Caco-2 (cell line): ENCODE data around the gene HORMAD2. TPM values are rescaled to one million over a fixed set of nuclear protein-coding genes. Genes with fewer than 3 reads are reported as not detected.

Source experiments
- Bru-seq: library from RNA; stranded (reverse); fragments of 400-500 nt; gene quantifications from one replicate; lab custom pipeline; 2021; lab: Mats Ljungman, UMichigan
- BruChase-seq, 2 experiments: library from RNA; stranded (reverse); fragments of 400-500 nt; gene quantifications; one replicate each; lab custom pipeline; 2021; lab: Mats Ljungman, UMichigan
- BruUV-seq: library from RNA; stranded (reverse); fragments of 400-500 nt; replicated peaks from 2 replicates; lab custom pipeline; 2021; lab: Mats Ljungman, UMichigan
- CTCF ChIA-PET: fragments of 300-600 bp; sonication (Branson Sonifier 250); formaldehyde crosslinking; loops from one replicate; lab custom pipeline; 2022; ENCODE audit warnings: antibody characterized with exemption; lab: Charles Lee
- POLR2A ChIA-PET: fragments of 300-600 bp; sonication (Branson Sonifier 250); formaldehyde crosslinking; loops from one replicate; lab custom pipeline; 2022; ENCODE audit warnings: antibody characterized with exemption; lab: Charles Lee
- DNase-seq, 2 experiments: peaks; one replicate each; pipeline versions ENCODE4 v3.0.0 to v3.0.0-alpha.2; 2020 to 2022
- H3K27me3 ChIP-seq: replicated peaks from 2 replicates; pipeline ENCODE4 v1.6.0; 2011; ENCODE audit warnings: low read length; ENCODE audit not compliant: control insufficient read depth, insufficient read depth
- H3K36me3 ChIP-seq: 2 replicates; pipeline ENCODE4 v1.5.1; 2011; ENCODE audit warnings: low read length; ENCODE audit not compliant: control insufficient read depth, insufficient read depth
- H3K4me1 ChIP-seq: fragments of 250-450 bp; sonication (Bioruptor Pico); 2 replicates; pipeline ENCODE4 v1.5.1; 2020; ENCODE audit warnings: mild to moderate bottlenecking
- H3K4me3 ChIP-seq: 2 replicates; pipeline ENCODE4 v1.5.1; 2011; ENCODE audit warnings: low read depth, mild to moderate bottlenecking, control low read depth, low read length
- H3K9me3 ChIP-seq: fragments of 250-450 bp; sonication (Bioruptor Pico); 2 replicates; pipeline ENCODE4 v1.5.1; 2020; ENCODE audit warnings: mild to moderate bottlenecking, moderate library complexity
- H3K27ac Mint-ChIP-seq: one replicate; pipeline ENCODE4 v1.8.0; 2022; ENCODE audit warnings: mixed read lengths; ENCODE audit not compliant: unreplicated experiment
- H3K27me3 Mint-ChIP-seq: one replicate; pipeline ENCODE4 v1.8.0; 2022; ENCODE audit warnings: mixed read lengths; ENCODE audit not compliant: insufficient read depth, unreplicated experiment
- H3K36me3 Mint-ChIP-seq: one replicate; pipeline ENCODE4 v1.8.0; 2022; ENCODE audit warnings: mild to moderate bottlenecking, mixed read lengths; ENCODE audit not compliant: insufficient read depth, unreplicated experiment
- H3K4me1 Mint-ChIP-seq: one replicate; pipeline ENCODE4 v1.8.0; 2022; ENCODE audit warnings: low read depth, mixed read lengths; ENCODE audit not compliant: unreplicated experiment
- H3K4me3 Mint-ChIP-seq: one replicate; pipeline ENCODE4 v1.8.0; 2022; ENCODE audit warnings: mild to moderate bottlenecking, moderate library complexity, mixed read lengths; ENCODE audit not compliant: unreplicated experiment
- H3K9me3 Mint-ChIP-seq: one replicate; pipeline ENCODE4 v1.8.0; 2022; ENCODE audit warnings: mixed read lengths; ENCODE audit not compliant: unreplicated experiment
- intact Hi-C: fragments of 100-400 bp; cut with micrococcal nuclease; formaldehyde crosslinking; loops from one replicate; pipeline ENCODE4 v1.10.0; 2022; ENCODE audit not compliant: unreplicated experiment
- long read RNA-seq: library from polyadenylated mRNA; stranded (forward); transcript quantifications from one replicate; pipeline ENCODE4 v2.0.0, GENCODE V29; 2022
- total RNA-seq: library from RNA; stranded (reverse); gene quantifications from 2 replicates; pipeline ENCODE4 v1.2.3, GENCODE V29; 2022
- TF ChIP-seq, protein P1 (sequence below), 2 experiments: fragments of 200-600 bp in 1 of 2; IDR thresholded peaks; 1 replicate in 1 of 2; 2 replicates in 1 of 2; pipeline versions ENCODE4 v1.5.1 to v1.8.0; 2011 to 2022; ENCODE audit warnings: antibody characterized with exemption in 1 of 2, control low read depth in 1 of 2, inconsistent platforms in 1 of 2, low read depth in 1 of 2, low read length in 1 of 2, mild to moderate bottlenecking in 1 of 2, moderate library complexity in 1 of 2; ENCODE audit not compliant: insufficient read depth in 1 of 2, severe bottlenecking in 1 of 2, unreplicated experiment in 1 of 2

HORMAD2 gene, protein sequence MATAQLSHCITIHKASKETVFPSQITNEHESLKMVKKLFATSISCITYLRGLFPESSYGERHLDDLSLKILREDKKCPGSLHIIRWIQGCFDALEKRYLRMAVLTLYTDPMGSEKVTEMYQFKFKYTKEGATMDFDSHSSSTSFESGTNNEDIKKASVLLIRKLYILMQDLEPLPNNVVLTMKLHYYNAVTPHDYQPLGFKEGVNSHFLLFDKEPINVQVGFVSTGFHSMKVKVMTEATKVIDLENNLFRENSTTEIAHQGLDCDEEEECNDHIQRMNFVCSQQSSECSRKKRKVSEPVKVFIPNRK
- total RNA-seq (2.4 and 3.1 TPM in 2 replicates), Bru-seq, nascent RNA (percentile 58 among the genes with signal in this experiment), BruChase-seq, experiment 1, labeled RNA remaining after a 2-hour chase (percentile 53 among the genes with signal in this experiment), BruChase-seq, experiment 2, labeled RNA remaining after a 6-hour chase (percentile 49 among the genes with signal in this experiment)
- long read RNA-seq: 0 reads

DNA sequence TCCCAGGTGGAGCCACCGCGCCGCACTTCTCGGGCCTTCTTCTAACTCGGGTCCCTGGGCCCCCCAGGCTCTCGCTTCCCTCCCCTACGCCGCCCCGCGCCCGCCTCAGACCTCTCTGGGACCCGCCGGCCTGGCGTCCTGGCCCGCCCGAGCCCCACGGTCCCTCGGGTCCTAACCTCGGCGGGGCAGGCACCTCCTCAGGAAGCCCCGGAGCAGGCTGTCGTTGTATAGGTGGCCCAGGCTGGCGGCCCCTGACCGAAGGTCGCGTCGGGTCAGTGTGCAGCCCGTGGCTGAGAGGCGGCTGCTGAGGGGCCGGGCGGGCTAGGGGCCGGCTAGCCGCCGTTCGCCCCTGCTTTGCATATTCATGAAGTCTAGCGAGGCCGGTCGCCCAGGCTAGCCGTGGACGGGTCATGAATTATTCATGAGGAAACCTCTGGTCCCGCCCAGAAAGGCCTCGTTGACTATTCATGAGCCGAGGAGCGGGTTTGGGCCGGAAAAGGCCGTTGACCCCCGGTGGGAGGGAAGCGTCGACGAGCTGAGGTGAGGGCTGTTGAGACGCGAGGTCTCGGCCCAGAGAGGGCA lies at the start of gene HORMAD2:
Gene HORMAD2, plus strand, starts transcription at position 513 of the 582 bp plus-strand sequence. CDS start 13,489 bp downstream, outside the sequence.
- TF ChIP-seq, protein P1, sequence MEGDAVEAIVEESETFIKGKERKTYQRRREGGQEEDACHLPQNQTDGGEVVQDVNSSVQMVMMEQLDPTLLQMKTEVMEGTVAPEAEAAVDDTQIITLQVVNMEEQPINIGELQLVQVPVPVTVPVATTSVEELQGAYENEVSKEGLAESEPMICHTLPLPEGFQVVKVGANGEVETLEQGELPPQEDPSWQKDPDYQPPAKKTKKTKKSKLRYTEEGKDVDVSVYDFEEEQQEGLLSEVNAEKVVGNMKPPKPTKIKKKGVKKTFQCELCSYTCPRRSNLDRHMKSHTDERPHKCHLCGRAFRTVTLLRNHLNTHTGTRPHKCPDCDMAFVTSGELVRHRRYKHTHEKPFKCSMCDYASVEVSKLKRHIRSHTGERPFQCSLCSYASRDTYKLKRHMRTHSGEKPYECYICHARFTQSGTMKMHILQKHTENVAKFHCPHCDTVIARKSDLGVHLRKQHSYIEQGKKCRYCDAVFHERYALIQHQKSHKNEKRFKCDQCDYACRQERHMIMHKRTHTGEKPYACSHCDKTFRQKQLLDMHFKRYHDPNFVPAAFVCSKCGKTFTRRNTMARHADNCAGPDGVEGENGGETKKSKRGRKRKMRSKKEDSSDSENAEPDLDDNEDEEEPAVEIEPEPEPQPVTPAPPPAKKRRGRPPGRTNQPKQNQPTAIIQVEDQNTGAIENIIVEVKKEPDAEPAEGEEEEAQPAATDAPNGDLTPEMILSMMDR (IDR thresholded peaks at IDR 0.05; ENCODE audit: insufficient read depth in 1 of 2, low read depth in 1 of 2, low read length in 1 of 2, severe bottlenecking in 1 of 2, unreplicated experiment in 1 of 2): no peak
- no TSS peak for BruUV-seq
- no peaks in the 10 kb centered on the region for H3K9me3 Mint-ChIP-seq
- Histone ChIP-seq H3K4me1 (peaks cover 27% of the 10 kb centered on the region), H3K4me3 (no peak within 1 kb of the TSS), H3K27me3 (no peaks in the 10 kb centered on the region), H3K9me3 (peaks cover 5% of the 10 kb centered on the region; the same call in 1 of the 2 replicates), H3K36me3 (no peaks in the 10 kb centered on the region)
- H3K4me1 Mint-ChIP-seq: peaks cover 27% of the 10 kb centered on the region
- H3K4me3 Mint-ChIP-seq: no peak within 1 kb of the TSS
- ChIA-PET CTCF (no interaction called here), POLR2A (no interaction called here)
- intact Hi-C loops: loop anchor here (10.0 kb wide), 1 partner anchor 315 kb away; the partner anchor contains the start of genes UQCR10 and ZMAT5
- no peaks in the 10 kb centered on the region for H3K36me3 Mint-ChIP-seq
- no peak for DNase-seq
- no peaks in the 10 kb centered on the region for H3K27me3 Mint-ChIP-seq
- H3K27ac Mint-ChIP-seq: no peak within 1 kb of the TSS

DNA sequence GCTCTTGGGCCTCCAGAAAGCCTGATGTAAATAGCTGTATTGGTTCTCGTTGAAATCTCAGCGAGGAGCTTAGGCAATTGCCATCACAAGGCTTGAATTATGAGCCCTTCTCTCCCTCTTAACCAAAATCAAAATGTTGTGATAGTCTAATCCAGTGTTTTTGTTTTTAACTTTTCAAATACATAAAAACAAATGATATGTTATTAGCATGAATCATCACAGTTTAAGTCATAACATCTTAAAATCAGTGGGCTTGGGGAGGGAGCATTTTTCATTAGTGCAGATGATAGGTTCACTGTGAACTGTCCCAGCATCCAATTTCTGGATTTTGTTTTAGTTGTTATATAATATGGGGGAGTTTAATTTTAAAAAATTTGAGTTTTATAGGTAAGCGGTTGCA lies 48.9 kb upstream of the HORMAD2 start:
- CTCF ChIA-PET: no interaction called here
- no peak overlapping the region for H3K4me3 Mint-ChIP-seq
- H3K9me3 ChIP-seq: no peaks in the 10 kb centered on the region
- no peak overlapping the region for H3K4me3 ChIP-seq
- BruUV-seq: no TSS peak
- peaks cover 18% of the 10 kb centered on the region for H3K36me3 Mint-ChIP-seq
- H3K27me3 Mint-ChIP-seq: no peaks in the 10 kb centered on the region
- peaks cover 9% of the 10 kb centered on the region for H3K4me1 Mint-ChIP-seq
- H3K36me3 ChIP-seq: peaks cover 2% of the 10 kb centered on the region
- H3K27ac Mint-ChIP-seq: no peak overlapping the region
- no peaks in the 10 kb centered on the region for H3K27me3 ChIP-seq
- intact Hi-C loops: no loop called here
- POLR2A ChIA-PET: no interaction called here
- DNase-seq: no peak
- H3K4me1 ChIP-seq: peaks cover 3% of the 10 kb centered on the region
- no peaks in the 10 kb centered on the region for H3K9me3 Mint-ChIP-seq
- TF ChIP-seq, protein P1 (IDR thresholded peaks at IDR 0.05; ENCODE audit: insufficient read depth in 1 of 2, low read depth in 1 of 2, low read length in 1 of 2, severe bottlenecking in 1 of 2, unreplicated experiment in 1 of 2): no peak

DNA sequence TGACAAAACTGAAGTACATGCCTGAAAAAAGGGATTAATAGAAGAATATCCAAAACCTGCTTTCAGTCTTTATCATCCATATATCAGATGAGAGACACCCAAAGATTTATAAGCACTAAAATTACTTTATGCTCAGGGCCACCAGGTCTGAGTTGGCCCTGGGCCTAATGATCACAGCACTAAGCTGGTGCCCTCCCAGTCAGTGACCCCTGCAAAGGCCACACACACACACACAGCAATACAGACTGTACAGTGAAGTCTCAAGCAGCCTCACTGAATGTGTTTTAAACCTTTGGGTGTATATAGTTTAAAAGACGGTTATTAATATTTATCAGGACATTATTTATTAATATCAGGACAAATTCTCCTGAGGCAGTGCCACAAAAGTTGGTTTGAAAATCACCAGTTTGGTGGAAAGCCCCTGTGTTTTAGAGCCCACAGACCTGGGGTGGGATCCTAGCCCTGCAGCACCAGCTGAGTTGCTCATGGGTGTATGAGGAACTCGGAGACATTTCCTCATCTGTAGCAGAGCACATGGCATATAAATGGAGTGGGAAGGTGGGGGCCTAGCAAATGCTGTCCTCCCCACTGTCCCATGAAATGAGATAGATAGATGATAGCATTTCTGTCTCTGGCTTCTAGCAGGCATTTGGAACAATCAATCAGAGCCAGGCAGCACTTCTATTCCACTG lies 48.4 kb upstream of the HORMAD2 start:
- Mint-ChIP-seq H3K27me3 (no peaks in the 10 kb centered on the region), H3K4me3 (no peak overlapping the region), H3K4me1 (peaks cover 12% of the 10 kb centered on the region), H3K36me3 (peaks cover 12% of the 10 kb centered on the region), H3K9me3 (no peaks in the 10 kb centered on the region), H3K27ac (no peak overlapping the region)
- BruUV-seq: no TSS peak
- Histone ChIP-seq H3K4me3 (no peak overlapping the region), H3K36me3 (no peaks in the 10 kb centered on the region; the same call in 1 of the 2 replicates), H3K4me1 (peaks cover 9% of the 10 kb centered on the region), H3K27me3 (no peaks in the 10 kb centered on the region), H3K9me3 (no peaks in the 10 kb centered on the region)
- ChIA-PET POLR2A (no interaction called here), CTCF (no interaction called here)
- TF ChIP-seq, protein P1 (IDR thresholded peaks at IDR 0.05; ENCODE audit: insufficient read depth in 1 of 2, low read depth in 1 of 2, low read length in 1 of 2, severe bottlenecking in 1 of 2, unreplicated experiment in 1 of 2): no peak
- intact Hi-C loops: no loop called here
- no peak for DNase-seq
